Hematopoietic multipotent progenitor cell treated with erythropoietin and hydrocortisone succinate and interleukin-3 and kit ligand, for 8 days (in vitro differentiated cells): ENCODE data around the gene ADM.

ENCODE experiments used
- DNase-seq: peaks from one replicate; pipeline ENCODE4 v3.0.0-alpha.2; 2015

Gene ADM

DNA sequence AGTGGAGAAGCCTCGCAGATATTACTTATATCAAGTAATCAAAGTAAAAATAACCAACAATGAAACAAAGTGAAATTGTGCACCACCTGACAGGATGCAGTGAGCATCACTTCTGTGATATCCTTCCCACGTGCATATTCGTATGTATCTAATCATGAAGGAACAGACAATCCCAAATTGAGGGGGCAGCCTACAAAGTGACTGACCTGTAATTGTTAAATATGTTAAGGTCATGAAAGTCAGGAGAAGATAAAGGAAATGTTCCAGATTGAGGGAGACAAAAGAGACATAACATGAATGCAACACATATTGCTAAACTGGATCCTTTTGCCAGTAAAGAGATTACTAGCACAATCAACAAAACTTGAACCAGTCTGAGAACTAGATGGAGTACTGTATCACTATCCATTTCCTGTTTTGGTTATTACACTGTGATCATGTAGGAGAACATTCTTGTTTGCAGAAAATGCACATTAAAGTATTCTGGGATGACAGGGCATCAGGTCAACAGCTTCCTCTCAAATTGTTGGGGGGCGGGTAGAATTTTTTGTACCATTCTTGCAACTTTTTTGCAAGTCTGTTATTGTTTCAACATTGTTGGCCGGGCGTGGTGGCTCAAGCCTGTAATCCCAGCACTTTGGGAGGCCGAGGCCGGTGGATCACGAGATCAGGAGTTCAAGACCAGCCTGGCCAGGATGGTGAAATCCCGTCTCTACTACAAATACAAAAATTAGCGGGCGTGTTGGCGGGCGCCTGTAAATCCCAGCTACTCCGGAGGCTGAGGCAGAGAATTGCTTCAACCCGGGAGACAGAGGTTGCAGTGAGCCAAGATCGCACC, 12.9 kb upstream of the ADM start:
- DNase-seq, result no peak

- peak; percentile 64 for DNase-seq
Observed at GRCh38 chr11:10293423-10294289, 11.2 kb upstream of the ADM start, which contains the start of gene SBF2. Gene SBF2 (minus strand): TSS chr11:10294219. CDS start chr11:10294069, 150 bp downstream.

DNA sequence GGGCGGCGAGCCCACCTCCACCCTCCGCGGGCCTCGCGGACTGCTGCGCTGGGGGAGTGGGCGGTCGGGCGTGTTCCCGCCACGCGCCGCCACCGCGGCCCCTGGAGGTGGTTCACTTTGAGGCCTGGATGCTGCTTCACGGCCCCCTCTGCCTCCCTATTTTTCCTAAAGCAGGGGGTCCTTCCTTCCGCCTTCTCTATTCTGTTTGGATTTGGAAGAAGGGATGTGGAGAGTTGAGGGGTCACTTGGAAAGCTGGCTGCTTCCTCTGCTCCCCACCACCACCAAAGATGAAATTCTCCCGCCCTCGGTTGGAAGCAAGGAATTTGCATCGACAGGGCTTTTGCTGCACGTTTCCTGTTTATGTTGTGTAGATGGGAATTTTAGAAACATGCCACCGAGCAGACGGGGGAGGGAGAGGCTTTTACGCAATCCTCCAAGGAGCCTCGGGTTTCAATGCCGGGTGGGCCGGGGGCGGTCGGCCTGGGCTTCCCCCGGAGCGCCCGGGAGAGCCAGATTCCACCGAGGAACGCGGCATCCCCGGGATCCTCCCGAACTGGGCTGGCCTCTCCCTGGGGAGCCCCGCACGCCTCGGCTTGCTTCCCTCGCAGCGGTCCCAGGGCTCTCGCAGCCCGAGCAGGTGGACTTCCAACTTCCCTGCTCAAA, 10.5 kb upstream of the ADM start:
- no peak for DNase-seq

GRCh38 chr11:10295064-10295901, 9.6 kb upstream of the ADM start:
- DNase-seq, result no peak

DNA sequence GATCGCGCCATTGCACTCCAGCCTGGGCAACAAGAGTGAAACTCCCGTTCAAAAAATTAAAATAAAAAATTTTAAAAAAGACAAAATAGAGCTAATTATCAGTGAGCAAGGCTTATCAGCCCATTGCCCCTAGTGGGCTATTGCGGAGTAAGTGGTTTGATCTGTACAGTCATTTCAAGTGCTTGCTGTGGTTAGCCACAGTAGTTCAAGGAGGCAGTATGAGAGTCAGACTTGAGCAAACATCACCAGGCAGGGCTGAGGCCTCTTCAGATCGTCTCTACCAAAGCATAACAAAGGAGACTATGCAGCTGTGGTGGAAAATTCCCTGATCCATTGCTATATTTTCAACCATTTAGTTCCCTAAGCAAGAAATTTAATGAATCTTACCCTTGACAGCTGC, 6.5 kb upstream of the ADM start:
- peak; percentile 28 for DNase-seq

- DNase-seq, result no peak
Observed at GRCh38 chr11:10301656-10302358, 3.1 kb upstream of the ADM start.

- peak; percentile 61 for DNase-seq
Observed at GRCh38 chr11:10302359-10302743, 2.5 kb upstream of the ADM start.

DNA sequence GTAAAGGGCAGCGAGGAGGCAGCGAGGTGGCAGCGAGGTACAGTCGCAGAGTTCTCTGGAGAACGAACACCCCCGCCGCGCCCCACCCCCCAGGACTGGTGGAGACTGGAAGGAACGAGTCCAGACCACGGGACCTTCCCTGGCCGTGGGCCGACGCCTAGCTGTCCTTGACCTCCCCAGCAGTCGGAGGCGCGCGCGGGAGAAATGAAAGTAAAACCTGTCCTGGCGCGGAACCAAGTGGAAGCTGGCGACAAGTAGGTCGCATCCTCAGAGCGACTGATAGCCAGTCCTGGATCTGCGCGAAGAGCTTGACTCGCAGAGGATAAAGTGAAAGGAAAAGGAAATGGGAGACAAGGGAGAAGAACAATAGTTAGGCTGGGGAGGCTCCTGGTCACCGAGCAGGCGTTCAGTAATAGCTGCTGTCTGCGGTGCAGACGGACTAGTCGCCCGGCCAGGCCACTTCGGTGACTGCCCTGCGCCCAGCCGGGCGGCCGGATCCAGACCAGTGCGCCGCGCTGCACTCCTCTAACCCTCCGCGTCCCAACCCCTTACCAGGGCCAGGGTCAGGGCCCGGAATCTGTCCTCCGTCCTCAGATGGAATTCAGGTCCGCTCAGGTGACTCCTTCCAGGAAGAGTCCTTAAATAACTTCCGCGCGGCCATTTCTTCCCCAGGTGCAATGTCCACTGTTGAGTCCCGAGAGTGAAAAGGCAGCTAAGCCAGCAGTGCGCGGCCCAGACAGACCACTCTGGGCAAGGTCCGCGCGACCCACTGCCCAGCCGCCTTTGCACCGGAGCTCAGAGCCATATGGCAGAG, 1.9 kb upstream of the ADM start:
- DNase-seq, result peak; percentile 39

- DNase-seq, result no peak
Observed at GRCh38 chr11:10303558-10304363, 1.1 kb upstream of the ADM start.

DNA sequence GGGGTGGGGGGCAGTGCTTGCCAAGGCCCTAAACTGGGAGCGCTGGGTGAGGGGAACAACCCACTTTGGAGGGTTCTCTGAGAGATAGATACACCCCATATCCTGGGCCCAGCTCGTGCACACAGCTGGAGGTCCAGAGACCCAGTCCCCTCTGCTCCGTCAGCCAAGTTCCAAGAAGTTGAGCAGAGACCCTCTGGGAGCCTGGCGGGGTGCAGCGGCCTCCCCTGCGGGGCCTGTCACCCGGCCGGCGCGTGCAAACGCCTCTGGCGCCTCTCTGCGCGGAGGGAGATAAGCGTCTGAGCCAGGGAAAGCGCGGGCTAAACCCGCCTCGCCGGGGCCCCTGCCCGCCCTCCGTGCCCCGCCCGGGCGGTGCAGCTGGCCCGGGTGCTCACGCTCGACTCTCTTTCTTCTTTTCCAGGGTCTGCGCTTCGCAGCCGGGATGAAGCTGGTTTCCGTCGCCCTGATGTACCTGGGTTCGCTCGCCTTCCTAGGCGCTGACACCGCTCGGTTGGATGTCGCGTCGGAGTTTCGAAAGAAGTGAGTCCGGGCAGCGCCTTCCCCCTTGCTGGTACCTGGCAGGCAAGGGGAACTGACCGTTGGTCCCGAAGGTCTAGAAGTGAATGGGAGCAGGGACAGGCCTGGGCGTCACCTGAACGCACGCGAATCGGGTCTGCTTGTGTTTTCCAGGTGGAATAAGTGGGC, 540 bp downstream of the ADM start:
- peak; percentile 61 for DNase-seq

- DNase-seq, result no peak
Observed at GRCh38 chr11:10305964-10306918, 1.4 kb downstream of the ADM start.

GRCh38 chr11:10307022-10307399, 2.1 kb downstream of the ADM start:
- no peak for DNase-seq

DNA sequence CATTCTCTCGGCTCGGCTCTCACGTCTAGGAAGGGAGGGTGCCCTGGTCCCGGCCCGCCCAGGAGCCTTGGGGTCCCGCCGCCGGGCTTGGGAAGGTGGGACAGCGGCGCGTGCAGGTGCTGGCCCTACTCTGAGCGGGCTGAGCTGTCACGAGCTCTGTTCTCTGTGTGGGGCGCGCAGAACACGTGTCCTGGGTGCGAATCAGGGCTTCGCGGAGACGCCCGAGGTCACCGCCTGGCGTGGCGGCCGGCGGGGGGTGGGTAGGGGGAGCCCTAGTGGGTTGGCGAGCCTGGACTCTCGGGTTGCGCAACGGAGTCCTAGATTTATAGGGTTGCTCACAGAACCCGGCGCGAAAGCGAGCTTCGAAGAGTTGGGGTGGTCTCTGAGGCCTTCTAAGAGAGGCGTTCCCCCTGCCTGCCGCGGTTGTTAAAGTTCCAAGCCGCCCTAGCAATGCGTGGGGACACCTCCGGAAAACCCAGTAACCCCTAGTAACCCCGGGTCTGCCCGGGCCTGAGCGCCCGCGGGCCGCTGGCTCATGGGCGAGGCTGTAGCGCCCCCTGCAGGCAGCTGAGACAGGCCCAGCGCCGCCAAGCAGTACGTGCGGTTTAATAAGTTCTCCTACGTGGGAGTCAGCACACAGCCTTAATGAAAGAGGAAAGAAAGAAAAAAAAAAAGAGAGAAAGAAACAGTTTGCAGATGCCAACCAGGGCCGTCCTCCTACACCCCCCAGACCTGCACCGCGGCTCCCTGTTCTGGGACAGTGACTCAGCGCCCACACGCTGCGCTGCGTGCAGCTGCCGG, 2.7 kb downstream of the ADM start:
- peak; percentile 68 for DNase-seq

DNA sequence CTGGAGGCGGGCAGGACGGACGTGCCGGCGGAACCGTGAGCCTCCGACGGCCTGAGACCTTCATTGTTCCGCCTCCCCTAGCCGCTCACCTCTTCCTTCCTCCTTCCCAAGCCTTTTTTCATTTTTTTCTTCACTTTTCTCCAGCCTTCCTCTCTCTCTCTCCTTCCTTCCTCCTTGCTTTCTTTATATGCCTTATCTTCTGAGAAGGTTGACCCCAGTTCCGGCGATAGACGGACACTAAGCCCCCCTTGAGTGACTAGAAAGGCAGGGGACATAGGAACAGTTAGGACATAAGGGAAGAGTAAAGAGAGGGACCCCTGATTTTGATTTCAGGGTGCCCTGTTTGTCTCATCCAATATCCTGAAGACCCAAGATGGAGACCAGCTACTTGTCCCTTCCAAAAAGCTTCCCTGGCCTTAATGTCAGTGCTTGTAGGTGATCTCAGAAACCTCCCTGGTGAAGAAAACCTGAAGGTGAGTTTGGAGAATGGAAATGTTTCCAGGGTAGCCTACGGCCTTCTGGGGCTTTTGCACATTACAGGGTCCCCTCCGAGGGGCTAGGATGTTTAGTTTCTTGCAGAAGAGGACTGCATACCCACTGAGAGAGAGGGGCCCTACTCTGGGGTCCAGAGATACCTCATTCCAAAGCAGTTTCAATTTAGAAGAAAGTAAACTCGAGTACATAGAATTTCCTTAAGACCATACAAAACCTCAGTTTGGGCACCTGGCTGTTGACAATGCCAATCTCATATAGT, 3.5 kb downstream of the ADM start:
- no peak for DNase-seq

GRCh38 chr11:10309163-10310093, 4.6 kb downstream of the ADM start:
- DNase-seq, result peak; percentile 48
